ENCODE data around the gene ERI3.

ERI3 gene

DNA sequence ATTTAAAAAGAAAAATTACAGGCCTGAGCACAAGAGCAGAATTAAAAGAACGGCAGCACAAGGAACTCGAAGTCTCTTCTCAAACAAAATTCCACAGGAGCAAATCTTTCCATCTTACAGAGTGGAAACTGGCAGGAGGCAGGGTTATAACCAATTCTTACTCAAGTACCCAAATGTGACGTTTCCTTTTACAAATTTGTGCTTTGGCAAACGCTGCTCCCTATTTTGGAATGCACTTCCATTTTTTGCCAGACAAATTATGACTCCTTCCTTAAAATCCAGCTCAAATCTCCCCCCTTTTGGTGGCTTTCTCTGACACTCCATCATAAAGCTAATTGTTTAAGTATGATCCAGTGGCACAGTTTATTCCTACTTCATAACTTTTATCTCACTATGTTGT lies 7.8 kb downstream of the ERI3 start:
- no peak for DNase-seq

DNA sequence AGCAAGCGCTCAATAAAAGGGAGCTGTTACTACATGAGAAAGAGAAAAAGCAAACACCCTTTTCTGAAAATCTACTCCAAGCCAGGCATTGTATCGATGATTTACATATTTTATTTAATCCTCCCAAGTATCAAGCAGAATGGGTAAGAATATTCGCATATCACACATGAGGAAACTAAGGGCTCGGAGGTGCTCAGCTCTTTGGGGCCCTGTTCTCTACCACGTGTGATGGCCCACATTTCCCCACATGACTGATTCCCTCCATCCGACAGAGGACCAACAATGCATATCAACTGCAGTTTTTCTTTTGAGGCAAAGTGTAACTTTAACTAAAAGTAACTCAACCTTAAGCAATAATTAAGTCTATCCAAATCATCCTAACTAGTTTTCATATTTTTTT lies 8.2 kb downstream of the ERI3 start:
- DNase-seq: no peak

DNA sequence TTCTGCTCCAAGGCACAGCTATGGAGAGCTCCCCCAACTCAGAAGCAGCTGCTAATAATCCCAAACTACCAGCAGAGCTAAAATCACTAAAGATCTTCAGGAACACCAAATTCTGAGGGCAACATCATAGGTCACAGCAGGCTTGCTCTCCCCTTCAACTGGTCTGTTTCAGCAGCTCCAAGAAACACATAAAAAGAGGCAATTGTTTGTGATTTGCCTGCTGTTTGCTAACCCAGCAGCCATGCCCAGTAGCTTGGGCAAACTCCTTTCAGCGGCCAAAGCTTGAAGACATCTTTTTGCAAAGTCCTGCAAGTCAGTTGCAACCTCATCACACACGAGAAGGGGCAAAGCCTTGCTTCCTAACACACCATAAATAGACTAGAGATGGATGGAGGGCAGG lies 8.9 kb downstream of the ERI3 start:
- no peak for DNase-seq

DNA sequence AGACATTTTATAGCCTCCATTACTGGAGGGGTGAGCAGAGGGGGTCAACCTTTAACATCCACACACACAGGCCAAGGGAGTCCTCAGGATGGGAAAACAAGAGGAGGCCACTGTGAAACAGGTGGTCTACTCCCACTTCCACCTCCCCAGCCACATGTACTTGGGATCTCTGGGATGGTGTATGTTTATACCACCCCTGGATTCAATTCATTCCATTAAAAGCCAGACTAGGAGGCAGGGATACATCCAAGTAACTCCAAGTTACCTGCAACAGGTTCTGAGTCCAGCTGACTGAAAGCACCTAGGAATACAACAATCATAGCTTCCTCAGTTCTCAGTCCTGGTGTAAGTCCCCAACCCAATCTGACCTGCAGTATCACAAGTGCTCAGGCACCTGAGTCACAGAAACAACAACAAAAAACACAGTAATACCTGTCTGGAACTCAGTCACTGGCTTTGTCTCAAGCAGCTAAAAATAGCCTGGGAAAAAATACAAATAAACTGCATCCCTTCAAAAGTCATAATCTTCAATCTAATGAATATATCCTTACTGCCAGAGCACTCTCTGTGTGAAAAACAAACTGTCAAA lies 9.8 kb downstream of the ERI3 start:
- DNase-seq: no peak

DNA sequence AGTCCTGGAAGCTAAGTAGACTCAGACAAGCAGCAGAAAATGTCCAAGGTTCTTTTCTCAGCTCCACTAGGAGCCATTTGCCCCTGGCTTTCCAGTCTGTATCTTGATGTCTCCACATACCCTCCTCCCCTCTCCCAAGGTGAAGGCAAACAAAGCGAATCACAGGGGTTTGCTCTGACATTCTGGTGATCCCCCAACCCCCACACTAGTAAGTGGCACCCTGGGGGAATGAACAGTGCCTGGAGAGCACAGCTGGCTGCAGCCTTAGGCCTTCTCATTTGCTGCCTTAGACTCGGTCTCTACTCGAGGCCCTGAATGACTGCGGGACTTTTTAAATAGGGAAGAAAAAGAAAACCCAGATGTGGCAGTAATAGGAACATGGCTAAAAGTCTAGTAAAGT lies 15.3 kb downstream of the ERI3 start:
- DNase-seq: no peak

DNA sequence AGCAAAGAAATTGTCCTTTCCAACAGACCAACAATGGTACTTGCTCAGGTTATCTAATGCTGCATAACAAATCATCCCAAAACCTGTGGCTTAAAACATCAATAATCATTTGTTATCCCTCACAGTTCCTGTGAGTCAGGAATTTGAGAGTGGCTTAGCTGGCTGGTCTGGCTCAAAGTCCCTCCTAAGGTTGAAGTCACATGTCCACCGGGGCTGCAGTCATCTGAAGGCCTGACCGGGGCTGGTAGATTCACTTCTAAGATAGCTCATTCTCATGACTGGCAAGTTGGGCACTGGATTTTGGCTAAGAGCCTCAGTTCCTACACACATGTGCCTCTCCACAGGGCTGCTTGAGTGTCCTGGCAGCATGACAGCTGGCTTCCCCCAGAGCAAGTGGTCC lies 16.9 kb downstream of the ERI3 start:
- no peak for DNase-seq

DNA sequence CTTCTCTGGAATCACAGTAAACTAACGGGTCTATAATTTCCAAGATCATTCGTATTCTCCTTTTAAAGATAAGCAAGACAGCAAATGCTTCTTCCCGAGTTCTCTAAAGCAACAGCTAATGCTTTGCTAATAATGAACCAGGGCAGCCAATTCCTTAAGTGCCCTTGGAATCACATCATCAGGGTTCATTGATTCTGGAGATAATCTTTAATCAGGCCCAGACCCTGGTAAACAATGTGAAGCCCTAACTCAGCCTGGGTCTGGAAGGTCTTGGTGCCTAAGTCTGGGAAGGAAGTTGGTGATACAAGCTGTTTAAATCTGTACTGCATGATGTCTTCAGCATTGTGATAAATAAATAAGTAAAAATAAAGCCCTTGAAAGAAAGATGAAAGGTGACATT lies 18.4 kb downstream of the ERI3 start:
- DNase-seq: no peak

DNA sequence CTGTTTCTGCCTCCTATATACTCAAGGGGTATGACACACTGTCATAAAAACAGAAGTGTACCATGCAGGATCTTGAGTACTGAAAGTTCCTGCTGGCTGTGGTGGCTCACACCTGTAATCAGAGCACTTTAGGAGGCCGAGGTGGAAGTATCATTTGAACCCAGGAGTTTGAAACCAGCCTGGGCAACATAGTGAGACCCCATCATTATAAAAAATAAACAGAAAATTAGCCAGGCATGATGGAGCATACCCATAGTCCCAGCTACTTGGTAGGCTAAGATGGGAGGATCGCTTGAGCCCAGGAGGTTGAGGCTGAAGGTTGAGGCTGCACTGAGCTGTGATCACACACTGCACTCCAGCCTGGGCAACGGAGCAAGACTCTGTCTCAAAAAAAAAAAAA lies 20.1 kb downstream of the ERI3 start:
- DNase-seq: no peak

DNA sequence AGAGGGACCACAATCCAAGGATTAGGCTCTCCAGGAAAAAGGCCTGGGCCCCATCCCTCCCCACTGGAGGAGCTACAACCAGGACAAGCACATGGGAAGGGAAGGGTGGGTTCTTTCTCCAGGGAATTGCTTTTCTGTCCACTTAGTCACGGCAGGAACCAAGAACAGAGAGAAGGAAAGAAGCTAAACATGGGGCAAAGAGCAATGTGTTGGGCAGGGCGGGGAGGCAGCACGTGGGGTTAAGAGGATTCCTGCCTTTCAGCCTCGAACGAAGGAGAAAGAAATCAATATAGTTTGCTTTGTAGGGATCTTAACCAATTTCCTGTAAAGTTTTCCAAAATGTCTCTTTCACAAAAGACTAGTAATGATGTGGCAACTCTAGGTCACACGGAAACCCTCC lies 21.7 kb downstream of the ERI3 start:
- no peak for DNase-seq

DNA sequence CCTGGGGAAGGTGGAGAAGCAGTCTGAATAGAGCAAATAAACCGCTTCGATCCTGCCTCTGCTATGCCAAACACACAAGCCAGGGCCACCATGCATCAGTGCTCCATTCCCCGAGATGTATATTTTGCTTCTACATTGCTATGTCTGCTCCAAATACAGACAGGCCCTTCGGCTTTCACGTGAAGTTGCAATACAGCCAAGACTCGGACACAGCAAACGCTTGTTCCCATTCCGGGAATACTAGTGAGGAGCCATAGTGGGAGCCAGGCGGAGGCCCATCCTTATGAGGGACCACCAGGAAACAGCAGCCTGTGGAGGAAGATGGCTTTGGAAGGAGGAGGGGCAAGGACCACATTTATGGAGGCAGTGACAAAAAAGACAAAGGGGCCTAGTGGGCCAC lies 22.6 kb downstream of the ERI3 start:
- no peak for DNase-seq

DNA sequence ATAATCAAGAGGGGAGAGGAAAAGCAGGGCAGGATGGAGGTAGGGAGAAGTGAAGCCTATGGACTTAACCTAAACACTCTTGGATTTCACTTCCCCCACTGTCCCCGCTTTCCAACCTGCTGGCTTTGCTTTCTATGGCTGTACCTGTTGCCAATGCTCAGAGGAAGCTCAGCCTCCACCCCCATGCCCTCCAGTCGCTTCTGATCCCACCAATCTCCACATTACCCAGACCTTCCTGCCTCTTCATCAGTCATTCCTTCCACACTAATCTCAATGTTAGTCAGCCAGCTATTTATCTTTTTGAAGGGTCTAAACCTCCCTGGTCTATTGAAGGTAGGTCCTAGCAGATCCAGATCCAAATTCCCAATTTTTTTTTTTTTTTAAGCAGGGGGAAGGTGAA lies 24.1 kb downstream of the ERI3 start:
- no peak for DNase-seq

DNA sequence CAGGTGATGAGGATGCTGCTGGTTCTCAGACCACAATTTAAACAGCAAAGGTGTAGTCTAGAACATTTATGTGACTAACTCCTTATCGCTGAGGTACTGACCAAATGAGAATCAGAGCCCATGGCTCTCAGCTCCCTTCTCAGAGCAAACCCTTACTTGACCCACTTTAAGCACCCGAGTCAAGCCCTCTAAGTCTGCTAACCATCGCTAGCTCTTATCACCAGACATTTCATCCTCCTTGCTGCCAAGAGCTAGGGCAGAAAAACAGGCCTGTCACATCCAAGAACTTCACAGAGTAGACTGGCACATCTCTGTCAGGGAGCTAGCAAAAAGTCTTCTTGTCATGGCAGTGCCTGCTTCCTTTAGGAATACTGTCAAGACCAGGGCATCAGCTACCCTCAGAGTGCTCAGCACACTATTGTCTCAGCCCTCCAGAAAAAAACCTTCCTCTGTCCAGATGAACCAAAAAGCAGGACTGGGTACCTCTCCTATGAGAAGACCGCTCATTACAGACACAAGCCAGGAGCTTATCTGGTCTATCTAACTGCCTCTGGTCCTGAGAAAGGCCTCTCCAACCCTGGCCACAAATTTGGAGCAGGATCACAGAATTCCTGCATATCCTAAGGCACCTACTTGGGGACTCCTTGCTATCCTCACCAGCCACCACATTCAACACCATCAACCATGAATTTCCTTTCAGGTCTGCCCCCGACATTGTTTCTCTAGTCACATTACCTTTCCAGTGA lies 26.2 kb downstream of the ERI3 start:
- no peak for DNase-seq

DNA sequence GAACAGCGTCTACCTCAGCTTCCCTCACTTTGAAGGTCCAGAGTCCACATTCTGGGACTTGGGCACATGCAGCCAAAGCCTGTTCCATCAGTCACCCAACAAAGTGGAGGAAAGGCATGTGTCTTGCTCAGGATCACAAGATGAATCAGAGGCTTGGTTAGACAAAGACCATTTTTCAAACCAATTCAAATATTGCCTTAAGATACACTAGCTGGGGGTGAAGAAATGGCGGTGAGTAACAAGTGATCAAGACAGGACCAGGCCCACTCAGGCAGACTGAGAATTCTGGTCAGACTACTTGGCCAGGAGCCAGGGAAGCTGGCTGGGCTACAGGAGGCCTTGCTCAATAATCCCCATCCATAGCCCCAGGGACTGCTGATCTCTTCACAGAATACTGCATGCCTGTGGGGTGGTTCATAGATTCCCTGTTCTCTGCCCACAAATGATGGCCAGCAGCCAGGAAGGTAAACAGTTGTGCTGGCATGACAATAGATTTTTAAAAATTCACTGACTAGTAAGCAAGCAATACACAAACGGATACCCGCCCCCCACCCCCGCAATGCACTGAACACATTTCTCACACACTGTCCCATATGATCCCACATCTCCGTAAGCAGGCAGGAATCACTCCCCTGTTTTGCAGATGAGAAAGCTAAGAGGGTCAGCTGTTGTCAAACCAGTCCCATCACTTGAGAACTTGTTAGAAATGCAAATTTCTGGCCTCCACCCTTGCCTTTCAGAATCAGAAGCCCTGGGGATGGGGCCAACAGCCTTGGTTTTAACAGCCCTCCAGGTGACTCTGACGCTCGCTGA lies 27.2 kb downstream of the ERI3 start:
- no peak for DNase-seq

DNA sequence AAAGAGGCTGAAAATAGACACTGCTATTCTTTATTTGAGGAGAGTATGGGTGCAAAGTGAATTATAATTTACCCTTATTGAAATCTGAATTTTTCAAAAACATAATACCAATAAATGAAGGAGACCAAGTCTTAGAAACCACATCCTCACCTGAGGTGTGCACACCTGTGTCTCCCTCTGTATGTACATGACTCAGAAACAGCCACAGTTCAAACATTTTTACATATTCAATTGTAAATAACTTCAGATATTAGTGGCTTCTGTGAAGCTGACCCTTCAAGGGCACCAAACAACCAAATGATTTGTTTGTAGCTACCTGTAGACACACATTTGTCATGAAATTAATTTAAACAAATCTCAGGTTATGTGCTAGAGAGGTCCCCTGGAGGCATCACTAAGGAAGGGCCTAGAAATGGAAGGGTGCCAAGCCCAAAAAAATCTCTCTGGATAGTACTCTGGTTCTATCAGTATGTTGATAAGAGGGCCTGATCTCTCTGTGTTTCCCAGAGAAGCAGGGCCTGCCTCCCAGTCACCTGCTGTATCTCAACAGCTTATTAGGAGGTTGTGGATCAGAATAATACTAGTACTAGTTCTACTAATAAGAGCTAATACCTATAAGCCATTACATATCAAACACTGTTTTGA lies 28.1 kb downstream of the ERI3 start:
- no peak for DNase-seq

DNA sequence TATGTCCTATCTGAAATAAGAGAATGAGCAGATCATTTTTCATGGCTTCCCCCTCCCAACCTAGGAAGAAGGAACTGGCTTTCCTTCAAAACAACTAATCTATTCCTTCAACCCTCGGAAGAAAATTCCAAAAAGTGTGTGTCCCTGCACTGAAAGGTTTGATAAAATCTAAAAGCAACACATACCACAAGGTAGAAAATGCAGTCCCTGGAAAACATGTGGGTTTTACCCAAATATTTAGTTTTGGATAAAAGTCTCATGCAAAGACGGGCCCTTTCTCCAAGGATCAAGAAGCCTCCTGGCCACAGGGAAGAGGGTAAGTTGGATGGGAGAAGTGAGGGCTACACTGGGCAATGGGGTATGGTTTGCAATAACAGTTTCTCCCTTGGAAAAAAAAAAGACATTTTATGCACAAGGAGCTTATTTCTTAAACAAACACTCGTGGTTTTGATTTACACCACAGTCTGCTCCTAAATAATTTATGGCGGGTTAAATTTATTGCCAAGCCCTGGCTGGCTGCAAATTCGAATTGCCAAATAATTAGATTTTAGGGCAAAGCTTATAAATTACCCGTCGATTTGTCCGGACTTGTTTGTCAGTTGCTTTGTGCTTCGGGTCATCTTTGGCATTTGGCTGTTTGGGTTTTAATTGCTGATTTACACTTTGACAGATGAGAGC lies 28.9 kb downstream of the ERI3 start:
- DNase-seq: no peak

DNA sequence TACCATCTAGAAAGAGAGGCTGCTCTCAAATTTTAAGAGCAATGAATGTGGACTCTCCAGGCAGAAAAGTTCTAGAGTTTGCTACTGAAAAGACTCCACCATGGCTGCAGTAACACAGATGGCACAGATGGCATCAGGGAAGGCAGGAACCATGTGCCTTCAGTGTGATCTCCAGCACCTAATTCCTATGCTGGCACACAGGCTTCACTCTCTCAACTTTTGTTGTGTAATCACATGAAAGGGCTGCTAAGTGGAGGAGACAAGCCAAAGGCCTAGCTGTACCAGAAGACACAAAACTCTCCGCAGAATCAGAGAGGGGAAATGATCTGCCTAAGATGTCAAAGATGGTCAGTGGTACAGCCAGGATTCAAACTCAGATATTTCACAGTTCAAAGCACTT lies 31.1 kb downstream of the ERI3 start:
- DNase-seq: no peak

DNA sequence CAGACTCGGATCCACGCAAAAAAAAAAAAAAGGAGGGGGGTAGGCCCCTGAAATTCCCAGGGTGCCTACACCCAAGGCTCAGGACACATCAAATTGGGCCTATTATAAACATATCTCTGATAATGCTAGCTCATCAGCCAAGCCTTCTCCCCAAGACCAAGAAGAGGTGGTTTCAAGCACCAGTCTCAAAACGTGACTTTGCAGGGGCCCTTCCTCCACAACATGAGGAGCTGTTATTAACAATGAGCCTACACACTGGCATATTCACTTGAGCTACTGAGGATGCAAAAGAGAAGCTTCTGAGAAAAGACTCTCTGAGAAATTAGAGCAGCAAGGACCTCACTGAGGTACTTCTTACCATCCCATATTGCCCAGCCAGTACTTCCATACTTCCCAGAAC lies 32.7 kb downstream of the ERI3 start:
- DNase-seq: no peak

DNA sequence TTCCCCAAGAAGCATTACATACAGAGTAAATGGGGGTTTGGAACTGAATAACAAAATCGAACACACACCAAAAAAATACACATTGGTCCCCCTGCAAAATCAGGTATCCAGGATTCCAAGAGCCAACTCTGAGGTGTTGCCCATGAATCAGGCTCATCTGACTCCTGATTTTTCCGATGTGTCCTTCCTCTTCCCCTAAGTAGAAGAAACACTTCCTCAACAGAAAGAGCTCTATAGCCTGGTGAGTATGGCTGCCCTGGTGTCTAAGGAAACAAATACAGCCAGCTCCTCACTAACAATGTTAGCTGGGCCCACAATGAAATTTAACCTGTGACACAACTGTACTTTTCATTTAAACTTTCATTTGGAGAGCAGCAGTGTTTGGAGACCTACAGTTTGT lies 33.6 kb downstream of the ERI3 start:
- DNase-seq: no peak

DNA sequence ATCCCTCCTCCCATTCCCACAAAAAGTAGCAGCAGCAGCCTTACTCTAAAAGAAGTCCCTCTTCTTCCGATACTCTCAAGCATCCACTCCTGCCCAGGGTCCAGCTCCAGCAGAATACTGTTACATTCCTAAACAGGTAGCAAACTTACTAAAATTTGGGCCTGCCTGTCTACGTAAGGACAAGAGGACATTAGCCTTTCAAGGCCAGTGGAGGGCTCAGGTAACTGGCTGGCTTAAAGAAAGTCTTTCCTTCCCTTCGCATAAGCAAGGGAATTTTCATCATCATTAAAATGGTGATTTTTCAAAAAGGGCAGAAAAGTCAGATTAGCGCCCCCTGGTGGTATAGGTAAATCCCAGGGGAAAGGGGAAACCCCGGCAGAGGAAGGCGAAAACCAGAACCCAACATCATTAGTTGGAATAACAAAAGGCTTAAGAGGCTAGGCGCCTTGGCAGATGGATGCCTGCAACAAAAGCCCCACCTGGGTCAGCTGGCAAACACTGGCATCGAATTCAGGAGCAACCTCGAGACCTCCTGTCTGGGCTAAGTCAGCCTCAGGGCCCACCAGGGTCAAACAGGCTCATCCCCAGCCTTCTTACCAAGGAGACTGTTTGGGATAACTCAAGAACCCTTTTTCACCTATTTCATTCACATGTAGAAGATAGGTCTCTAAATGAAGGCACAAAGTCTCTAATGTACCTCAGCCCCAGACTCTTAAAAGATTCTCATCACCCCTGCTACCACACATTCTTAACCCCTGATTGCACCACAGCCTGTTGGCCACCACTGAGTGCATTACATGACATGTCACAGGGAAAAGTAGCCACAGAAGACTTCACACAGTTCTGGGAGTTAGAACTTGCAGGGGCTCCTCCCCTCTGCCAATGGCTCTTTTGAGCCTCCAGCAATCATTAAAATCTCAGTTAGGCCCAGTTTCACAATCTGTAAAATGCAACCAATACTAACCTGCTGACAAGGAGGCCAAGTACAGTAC lies 36.7 kb downstream of the ERI3 start:
- peak; percentile 20 to 27 for DNase-seq

DNA sequence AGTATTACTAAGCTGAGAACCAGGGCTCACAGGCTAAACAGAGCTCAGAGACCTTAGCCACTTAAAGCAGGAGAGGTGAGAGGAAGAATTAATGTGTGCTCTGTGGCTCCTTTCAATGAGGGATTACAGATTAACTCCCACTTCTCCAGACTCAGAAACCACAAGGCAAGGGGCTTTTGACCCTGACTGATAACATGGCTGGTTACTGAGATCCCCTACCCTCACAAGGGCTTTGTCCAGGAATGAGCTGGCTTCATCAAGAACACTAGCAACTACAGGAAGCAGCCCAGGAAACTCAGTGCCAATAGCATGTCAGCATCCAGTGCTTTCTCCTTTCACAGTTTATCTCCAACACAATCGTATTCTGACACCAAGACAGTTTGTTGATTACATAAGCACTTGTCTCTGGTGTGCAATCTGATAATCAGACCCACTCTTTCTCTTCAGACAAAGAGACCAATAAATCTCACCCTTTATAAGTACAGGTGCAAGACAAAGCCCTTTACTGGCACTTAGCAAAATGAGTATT lies 38.8 kb downstream of the ERI3 start:
- DNase-seq: no peak

DNA sequence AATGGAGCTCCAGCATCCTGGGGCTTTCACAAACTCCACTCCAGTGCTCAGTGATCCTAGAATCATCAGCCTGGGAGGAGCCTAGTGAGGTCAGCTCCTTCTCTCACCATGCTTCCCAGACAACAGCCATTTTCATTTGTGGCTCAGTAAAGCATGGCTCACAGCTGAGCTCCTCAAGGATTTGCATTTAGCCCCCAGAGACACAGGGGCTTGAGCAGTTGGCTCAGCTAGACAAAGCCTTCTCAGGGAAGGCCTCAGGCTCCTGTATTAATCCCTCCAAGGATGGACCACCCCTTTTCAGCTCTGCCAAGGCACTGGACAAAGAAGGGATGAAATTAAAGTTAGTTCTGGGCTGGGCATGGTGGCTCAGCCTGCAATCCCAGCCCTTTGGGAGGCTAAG lies 39.5 kb downstream of the ERI3 start:
- no peak for DNase-seq

DNA sequence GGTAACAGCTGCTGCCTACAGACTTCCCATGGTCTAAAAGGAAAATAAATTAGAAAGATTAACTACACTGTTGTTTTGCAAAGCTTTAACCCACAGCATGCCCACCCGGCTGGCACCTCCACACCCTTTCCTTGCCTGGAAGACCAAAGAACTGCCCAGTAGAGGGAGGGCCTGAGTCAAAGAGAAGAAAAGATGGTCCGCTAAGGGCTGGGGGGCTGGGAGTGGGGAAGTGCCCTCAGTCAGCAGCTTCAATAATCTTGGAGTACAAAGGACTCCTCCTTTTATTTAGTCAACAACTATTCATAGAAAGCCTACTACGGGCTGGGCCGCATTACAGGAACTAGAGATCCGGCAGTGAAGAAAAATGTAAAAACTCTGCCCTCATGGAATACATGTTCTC lies 40.6 kb downstream of the ERI3 start:
- DNase-seq: no peak

Measured in AML-193 (cell line).